HG03354 (cell line): ENCODE measurements around the gene IL17RC.

Experiments
- ATAC-seq: cut with Tn5 transposase; IDR thresholded peaks from one replicate; pipeline ENCODE4 v1.9.1; 2021; ENCODE audit warnings: mild to moderate bottlenecking; ENCODE audit not compliant: unreplicated experiment, poor library complexity, severe bottlenecking

Gene IL17RC

DNA sequence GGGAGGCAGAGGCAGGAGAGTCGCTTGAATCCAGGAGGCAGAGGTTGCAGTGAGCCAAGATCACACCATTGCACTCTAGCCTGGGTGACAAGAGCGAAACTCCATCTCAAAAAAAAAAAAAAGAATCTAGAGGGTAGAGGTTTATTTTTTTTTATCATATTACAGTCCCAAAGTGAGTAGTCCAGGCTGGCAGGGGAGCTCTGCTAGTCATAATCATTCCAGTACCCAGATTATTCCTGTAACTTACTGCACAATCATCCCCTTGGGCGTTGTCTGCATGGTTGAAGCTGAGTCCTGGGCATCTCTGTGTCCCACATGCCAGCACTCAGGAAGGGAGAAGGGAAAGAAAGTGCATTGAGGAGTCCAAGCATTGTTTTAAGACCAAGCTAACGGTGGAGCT is 25.3 kb downstream of the IL17RC start:
- ATAC-seq = no peak

DNA sequence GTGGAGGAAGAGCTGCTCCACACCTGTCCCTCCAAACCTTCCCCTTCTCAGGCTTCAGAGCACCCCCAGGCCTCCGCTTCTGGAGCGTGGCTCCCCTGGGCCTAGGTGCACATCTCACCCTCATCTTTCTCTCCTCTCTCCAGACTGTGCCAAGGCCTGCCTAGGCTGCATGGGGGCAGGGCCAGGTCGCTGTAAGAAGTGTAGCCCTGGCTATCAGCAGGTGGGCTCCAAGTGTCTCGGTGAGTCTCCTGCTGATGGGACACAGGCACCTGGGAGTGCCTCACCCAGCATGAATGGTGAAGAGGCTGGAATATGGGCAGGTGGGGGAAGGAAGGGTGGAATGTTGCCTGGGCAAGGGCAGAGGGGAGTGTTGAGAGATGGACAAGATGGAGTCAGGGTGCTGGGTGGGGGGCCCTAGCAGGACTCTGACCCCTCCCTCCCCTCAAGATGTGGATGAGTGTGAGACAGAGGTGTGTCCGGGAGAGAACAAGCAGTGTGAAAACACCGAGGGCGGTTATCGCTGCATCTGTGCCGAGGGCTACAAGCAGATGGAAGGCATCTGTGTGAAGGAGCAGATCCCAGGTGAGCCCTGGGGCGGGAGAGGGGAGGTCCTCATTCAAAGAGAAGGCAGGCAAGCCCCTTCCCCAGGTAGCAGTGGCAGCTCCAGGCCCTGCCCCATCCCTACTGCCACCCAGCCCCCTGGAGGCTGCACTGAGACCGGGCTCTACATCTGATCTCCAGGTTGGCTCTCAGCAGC is 26.2 kb downstream of the IL17RC start:
- ATAC-seq = no peak

DNA sequence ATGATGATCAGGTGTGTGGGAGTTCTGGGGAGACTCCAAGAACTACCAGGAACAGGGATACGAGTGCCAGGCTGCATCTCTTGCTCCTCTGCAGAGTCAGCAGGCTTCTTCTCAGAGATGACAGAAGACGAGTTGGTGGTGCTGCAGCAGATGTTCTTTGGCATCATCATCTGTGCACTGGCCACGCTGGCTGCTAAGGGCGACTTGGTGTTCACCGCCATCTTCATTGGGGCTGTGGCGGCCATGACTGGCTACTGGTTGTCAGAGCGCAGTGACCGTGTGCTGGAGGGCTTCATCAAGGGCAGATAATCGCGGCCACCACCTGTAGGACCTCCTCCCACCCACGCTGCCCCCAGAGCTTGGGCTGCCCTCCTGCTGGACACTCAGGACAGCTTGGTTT is 27.4 kb downstream of the IL17RC start:
- no peak for ATAC-seq

DNA sequence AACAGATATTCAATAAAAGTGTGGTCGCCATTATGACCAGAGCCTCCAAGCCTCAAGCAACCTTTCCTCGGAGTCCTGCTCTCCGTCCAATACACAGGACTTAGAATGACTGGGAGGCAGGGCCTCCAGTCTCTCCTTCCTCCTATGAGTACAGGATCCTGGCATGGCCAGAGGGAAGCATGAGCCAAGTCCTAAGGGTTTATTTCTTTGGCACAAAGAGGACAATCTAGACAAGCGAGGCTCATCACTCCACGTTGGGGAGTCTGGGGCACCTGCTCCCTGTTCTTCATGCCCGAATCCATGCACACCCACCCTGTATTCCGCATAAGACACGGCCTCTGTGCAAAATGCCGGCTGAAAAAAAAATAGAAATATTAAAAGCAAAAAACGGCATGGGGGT is 28.5 kb downstream of the IL17RC start:
- no peak for ATAC-seq

DNA sequence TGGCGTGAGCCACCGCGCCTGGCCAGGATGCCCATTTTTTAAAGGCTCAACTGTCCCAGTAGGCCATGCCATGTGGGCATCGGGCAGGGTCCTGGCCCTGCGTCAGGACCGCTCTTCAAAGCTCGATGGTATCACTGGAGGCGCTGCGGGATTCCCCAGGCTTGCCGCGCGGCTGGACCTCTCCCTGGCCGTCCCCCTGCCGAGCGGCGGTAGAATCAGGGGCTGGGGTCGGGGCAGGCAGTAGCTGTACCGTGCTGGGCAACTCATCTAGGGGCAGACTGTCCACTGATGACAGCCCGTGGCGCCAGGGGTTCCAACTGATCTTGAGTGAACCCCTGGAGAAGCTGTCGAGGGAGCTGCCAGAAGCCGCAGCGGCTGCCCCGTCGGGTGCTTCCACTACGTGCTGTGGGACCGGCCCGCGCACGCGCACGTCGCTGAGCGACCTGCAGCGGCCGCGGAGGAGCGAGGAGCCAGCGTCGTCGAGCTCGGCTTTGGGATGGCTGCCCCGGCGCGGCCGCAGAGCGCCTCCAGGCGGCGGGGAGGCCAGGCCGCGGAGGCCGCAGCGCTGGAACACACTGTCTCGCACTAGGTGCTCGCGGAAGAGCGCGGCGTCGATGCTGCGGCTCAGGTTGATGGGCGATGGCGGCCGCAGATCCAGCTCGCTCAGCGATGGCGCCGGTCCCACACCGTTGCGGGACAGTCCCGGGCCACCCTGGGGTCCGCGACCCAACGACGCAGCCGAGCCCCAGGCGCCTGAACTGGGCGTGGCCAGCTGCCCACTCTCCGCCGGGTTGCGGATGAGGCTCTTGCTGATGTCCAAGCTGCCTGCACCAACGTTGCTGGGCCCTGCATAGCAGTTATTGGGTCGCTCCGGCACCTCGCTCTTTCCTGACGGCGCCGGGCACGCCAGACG is 29.5 kb downstream of the IL17RC start:
- ATAC-seq = peak; percentile 49

DNA sequence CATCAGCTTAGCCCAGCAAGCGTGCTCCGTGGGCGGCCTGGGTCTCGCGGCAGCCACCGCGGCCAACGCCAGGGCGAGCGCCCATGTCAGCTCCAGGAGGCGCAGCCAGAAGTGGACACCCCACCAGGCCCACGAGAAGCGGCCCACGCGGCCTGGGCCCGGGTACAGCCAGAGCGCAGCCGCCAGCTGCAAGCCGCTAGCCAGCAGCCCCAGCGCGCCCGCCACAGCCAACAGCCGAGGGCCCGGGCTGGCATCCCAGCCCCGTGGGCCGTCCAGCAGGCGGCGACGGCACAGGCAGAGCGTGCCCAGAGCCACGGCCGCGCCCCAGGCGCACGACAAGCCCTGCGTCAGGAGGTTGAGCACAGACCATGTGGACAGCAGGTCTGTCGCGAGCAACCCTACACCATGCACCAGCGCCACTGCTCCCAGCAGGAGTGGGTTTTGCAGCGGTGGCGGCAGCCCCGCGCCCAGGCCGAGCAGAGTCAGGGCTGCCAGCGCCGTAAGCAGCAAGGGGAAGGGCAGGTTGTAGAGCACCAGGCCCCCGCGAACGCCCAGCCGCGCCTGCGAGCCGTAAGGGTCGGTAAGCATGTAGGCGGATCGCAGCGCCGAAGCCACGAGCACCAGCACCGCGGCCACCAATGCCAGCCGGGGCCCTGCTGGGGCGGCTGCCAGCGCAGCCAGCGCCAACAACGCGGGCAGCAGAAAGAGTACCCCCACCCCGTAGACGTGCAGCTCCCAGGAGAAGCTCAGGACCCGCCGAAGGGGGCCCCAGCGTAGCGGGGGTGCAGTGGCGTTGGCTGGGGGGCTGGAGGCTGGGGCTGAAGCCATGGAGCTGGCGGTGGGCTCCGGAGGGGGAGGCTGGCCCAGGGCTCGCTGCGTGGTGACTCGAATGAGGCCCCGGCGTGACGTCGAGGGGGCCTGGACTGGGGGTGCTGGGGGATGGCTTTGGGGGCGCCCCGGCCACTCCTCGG is 30.4 kb downstream of the IL17RC start:
- ATAC-seq = no peak

DNA sequence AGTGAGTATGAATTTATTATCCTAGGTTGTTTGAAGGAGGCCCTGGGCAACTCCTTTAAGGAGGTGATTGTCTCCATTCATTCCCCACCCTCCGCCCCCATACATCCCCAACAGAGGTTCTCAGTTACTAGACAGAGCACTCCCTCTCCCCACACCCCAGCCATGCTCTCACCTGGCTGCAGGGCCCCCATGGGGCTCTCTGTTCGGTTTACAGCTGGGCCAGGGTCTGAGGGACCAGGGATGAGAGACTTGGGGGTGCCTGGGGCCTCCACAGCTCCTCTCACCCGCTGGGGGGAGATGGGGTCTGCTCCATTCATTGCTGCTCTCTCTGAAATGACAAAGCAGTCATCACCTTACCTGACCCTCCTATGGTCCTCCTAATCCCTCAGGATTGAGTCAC is 31.7 kb downstream of the IL17RC start:
- no peak for ATAC-seq

DNA sequence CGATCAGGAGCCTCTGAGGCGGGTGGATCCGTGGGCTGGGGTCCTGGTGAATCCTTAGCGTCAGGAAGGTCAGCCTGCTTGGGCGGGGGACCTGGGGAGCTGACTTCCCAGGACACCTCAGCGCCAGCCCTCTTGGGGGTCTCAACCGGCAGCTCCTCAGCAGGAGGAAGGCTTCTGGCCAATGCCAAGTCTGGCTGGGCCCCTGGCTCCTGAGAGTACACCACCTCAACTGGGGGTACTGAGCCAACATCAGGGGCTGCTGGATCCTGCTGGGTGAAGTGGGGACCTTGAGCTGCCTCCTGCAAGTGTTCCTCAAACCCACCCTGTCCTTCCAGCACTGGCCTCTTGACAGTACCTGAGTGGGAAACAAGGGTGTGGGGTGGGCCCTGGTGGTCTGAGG is 32.2 kb downstream of the IL17RC start:
- no peak for ATAC-seq

DNA sequence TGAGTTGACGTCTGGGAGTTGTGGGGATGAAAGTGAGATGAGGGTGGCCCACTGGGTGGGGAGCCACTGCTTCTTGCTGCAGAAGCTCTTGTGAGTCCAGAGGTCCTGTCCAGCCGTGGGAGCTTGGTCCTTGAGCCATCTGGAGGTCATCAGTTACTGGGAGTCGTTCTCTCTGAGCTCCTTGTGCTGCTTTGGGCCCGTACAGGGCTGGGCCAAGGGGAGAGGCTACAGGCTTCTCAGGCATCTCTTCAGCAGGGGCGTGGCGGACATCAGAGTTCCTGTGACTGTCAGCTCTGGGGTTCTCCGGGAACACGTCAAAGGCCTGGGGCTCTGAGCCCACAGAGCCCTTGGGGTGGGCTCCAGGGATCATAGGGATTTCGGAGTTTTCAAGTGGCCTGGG is 32.7 kb downstream of the IL17RC start:
- ATAC-seq = no peak

DNA sequence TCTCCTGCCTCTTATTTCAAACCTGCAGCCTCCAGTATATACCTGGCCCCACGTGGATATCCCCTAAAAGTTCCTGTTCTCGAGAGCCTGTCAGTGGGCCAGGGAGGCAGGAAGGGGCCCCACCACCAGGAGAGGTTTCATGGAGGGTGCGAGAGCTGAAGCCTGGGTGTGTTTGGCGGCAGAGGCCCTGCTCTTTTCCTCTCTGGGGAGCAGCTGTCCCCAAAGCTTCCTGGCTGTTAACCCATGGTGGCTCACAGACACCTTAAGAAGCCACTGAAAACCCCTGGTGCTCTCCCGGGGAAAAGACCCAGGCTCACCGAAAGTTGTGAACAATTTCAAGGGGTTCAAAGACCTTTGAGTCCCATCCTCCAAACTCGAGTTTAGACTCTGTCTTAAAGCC is 34.2 kb downstream of the IL17RC start:
- peak; percentile 30 for ATAC-seq

DNA sequence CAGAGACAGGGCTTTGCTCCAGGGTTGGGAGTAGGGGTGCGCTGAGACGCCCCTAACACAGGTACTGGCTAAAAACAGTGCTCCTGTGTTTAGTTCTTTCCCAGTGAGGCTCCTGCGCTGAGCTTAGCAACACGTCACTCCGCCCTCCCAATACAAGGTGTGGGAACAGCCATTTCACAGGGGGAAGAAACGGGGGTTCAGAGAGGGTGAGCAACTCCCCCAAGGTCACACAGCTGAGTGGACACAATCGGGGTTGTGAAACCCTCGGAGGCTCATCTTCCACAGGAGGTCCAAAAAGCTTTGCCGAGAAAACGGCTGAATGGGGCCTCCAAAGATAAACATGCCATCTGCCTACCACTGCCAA is 34.7 kb downstream of the IL17RC start:
- ATAC-seq = peak; percentile 20

DNA sequence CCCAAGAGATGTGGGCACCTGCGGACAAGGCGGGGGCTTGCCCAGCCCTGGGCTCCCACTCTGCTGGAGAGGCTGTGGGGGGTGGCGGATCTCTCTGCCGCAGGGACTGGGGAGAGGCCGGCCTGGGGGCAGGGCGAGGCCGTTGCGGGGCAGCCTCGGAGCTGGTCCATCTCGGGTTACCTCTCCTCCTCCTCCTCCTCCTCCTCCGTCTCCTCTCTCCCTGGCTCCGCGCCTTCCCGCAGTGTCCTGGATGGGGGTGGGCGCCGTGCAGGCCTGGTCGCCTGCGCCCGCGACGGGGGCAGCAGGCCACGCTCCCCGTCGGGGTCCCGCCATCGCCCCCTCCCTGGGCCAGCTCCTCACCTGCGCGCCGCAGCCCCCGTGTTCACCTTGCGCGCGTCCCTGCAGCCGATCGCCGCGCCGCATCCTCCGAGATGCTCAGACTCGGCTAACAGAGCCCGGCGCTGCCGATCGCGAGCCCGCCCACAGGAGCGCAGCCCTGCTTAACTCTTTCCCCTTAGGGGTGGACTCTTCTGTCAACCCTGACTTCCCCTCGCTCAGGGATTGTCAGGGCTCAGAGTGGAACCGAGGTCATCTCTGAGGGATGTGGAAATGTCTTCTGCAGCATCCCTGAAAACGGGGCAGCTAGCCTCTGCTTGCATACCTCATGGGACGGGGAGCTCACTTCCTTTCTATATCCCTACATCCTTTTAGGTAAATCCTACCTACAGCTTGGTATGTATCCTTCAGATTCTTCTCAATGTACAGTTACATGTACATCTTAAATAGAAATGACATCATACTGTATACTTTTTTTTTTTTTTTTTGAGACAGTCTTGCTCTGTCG is 35.3 kb downstream of the IL17RC start, which contains the start of gene PRRT3:
Gene PRRT3, minus strand, starts transcription at position 447 of the 844 bp plus-strand sequence. CDS start 2,293 bp downstream, outside the sequence.
- ATAC-seq = peak; percentile 79

DNA sequence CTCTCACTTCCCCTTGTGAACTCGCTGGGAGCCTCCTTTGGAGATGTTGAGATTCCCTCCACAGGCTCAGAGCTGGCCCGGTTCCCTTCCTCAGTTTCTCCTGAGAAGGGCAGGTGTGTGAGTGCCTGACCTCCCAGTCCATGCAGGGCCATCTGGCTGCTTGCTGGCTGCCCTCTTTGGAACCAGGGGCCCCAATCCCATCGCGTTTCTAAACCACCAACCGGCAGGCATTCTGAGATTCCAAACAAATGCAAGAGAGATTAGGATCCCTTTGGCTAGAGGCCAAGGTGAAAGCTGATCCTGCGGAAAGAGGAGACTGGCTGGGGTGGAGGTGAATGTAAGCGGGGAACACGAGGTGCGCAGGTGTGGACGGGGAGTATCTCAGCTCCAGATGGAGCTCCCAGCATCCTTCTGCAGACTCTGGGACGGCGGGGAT is 38.2 kb downstream of the IL17RC start:
- no peak for ATAC-seq

DNA sequence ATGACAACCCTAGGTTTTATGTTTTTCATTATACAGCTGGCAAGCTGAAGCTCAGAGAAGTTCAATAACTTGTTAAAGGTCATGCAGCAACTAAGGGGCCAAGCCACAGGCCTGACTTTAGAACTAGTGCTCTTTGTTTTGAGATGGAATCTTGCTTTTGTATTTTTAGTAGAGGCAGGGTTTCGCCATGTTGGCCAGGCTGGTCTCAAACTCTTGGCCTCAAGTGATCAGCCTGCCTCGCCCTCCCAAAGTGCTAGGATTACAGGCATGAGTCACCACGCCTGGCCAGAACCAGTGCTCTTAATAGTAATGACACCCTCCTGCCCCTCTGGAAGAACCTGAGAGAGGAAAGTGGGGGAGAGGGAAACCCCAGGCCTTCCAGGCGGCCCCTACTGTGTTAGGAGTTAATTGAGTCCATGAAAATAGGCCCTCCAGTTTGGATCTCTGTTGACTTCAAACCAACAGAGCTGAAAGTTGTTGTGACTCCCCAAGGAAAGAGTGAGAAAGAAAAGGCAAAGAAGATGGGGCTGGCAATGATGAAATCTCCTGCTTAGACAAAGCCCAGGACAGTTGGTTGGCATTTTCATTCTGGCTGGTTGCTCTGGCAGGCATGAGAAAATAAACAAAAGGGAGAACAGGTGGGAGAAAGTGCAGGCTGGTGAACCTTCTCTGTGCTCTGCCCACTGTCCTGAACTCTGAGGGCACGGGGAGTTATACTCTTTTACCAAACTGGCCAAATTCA is 38.9 kb downstream of the IL17RC start:
- no peak for ATAC-seq

DNA sequence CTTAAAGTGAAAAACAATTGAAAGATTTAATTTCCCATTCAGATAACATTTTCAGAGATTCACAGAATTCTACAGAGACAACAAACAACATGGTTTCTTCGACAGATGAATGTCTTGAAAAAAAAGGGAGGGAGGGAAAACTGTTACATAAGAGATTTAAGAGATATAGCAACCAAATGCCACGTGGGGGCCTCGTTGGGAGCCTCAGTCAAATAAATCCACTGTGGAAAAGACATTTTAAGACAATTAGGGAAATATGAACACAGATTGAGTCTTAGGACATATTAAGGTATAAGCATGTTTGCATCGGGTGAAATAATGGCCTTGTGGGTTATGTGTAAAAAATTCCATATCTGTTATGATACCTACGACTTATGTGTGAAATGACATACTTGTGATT is 40.3 kb downstream of the IL17RC start:
- no peak for ATAC-seq

DNA sequence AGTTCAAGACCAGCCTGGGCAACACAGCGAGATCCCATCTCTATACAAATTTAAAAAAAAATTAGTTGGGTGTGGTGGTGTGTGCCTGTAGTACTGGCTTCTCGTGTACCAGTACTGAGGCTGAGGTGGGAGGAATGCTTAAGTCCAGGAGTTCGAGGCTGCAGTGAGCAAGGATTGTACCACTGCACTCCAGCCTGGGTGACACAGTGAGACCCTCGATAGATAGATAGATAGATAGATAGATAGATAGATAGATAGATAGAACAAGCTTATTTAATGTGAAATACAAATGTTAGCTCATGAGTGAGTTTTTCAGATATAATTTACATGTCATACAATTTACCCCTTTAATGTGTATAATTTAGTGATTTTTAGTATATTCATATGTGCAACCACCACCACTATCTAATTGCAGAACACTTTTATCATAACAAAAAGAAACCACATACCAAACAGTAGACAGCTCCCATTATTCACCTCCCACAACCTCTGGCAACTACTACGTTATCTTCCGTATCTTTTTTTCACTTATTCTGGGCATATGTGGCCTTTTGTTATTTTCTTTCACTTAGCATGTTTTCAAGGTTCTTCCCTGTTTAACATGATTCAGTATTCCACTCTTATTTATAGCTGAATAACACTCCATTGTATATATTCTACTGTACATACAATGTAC is 48.4 kb downstream of the IL17RC start:
- ATAC-seq = no peak

DNA sequence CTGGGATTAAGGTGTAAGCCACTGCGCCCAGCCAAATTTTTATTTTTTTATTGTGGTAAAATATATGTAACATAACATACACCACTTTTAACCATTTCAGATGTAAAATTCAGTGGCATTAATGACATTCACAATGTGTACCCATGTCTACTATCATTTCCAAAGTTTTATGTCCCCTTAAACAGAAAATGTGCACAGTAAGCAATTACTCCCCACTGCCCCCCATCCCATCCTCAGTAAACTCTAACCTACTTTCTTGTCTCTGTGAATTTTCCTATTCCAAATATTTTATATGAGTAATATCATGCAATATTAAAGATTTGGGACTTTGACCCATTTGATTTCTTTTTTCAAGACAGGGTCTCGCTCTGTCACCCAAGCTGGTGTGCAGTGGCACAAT is 49.9 kb downstream of the IL17RC start:
- no peak for ATAC-seq

DNA sequence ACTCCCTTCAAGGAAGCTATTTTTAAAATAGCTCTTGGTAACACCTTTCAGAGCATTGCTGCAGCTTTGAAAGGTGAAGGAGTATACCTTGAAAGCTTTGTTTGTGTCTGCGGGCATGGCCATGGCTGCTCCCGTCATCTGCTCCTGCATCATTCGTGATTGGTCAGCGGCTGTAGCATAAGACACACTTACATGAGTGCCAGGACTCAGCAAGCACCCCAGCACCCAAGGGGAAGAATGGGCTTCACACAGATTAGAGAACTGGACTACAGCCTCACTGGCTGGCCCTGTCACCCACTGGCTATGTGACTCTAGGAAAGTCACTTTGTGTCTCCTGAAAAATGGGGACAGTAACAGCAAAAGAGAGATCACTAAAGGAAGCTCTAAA is 52.7 kb downstream of the IL17RC start:
- ATAC-seq = no peak
